Measurements from ENCODE around the gene SLC12A2. TPM values are rescaled to one million over a fixed set of nuclear protein-coding genes. Genes with fewer than 3 reads are reported as not detected.

The SLC12A2 gene
- total RNA-seq, 3 donors from 2014 or later (not counting 1 experiment from before 2014, with no cell fraction given): 14.3 to 18.1 (median 17.4) TPM

- no peak for TF ChIP-seq CTCF (IDR thresholded peaks at IDR 0.05)
- no peaks in the 10 kb centered on the region for H3K4me1 Mint-ChIP-seq
- Histone ChIP-seq H3K27me3 (ENCODE audit: control insufficient read depth, insufficient read depth, low read length) (no peaks in the 10 kb centered on the region), H3K27ac (ENCODE audit: low read length) (no peak overlapping the region), H3K36me3 (ENCODE audit: control insufficient read depth, insufficient read depth, low read length) (no peaks in the 10 kb centered on the region), H3K9me3 (ENCODE audit: control insufficient read depth, insufficient read depth, low read length) (no peaks in the 10 kb centered on the region), H3K4me1 (ENCODE audit: control insufficient read depth, insufficient read depth, low read length) (no peaks in the 10 kb centered on the region), H3K4me3 (ENCODE audit: low read length) (no peak overlapping the region)
- DNase-seq: no peak
- no peaks in the 10 kb centered on the region for H3K36me3 Mint-ChIP-seq
- H3K27ac Mint-ChIP-seq: no peak overlapping the region
- 86% methylated on average over 1 of the region's 1 CpG for WGBS (ENCODE audit: insufficient coverage)
- no peaks in the 10 kb centered on the region for H3K9me3 Mint-ChIP-seq
- no peak overlapping the region for H3K4me3 Mint-ChIP-seq
- H3K27me3 Mint-ChIP-seq (ENCODE audit: low read depth in 2 of 2): no peaks in the 10 kb centered on the region
- no peak for ATAC-seq
- intact Hi-C loops (cut with micrococcal nuclease): no loop called here
Measured at GRCh38 chr5:128195316-128195715, 111.8 kb downstream of the SLC12A2 start.

- DNase-seq (no peak), ATAC-seq (no peak)
- H3K4me1 Mint-ChIP-seq: peaks cover 0 to 3% of the 10 kb centered on the region in 2 donors
- H3K9me3 ChIP-seq (ENCODE audit: control insufficient read depth, insufficient read depth, low read length): no peaks in the 10 kb centered on the region
- intact Hi-C loops (cut with micrococcal nuclease): no loop called here
- WGBS (ENCODE audit: insufficient coverage): 100% methylated on average over 1 of the region's 2 CpGs
- H3K27ac Mint-ChIP-seq: no peak overlapping the region
- H3K27ac ChIP-seq (ENCODE audit: low read length): no peak overlapping the region
- no peaks in the 10 kb centered on the region for H3K9me3 Mint-ChIP-seq
- TF ChIP-seq CTCF (IDR thresholded peaks at IDR 0.05): no peak
- H3K4me3 Mint-ChIP-seq: no peak overlapping the region
- H3K27me3 ChIP-seq (ENCODE audit: control insufficient read depth, insufficient read depth, low read length): no peaks in the 10 kb centered on the region
- no peak overlapping the region for H3K4me3 ChIP-seq (ENCODE audit: low read length)
- H3K4me1 ChIP-seq (ENCODE audit: control insufficient read depth, insufficient read depth, low read length): peaks cover 2% of the 10 kb centered on the region
- no peaks in the 10 kb centered on the region for H3K27me3 Mint-ChIP-seq (ENCODE audit: low read depth in 2 of 2)
- no peaks in the 10 kb centered on the region for H3K36me3 ChIP-seq (ENCODE audit: control insufficient read depth, insufficient read depth, low read length)
- H3K36me3 Mint-ChIP-seq: no peaks in the 10 kb centered on the region
Measured at GRCh38 chr5:128196080-128196479, 112.5 kb downstream of the SLC12A2 start.

- no peak for TF ChIP-seq CTCF (IDR thresholded peaks at IDR 0.05)
- Mint-ChIP-seq H3K36me3 (no peaks in the 10 kb centered on the region), H3K9me3 (no peaks in the 10 kb centered on the region), H3K4me1 (peaks cover 6 to 9% of the 10 kb centered on the region in 2 donors), H3K27ac (no peak overlapping the region), H3K4me3 (no peak overlapping the region), H3K27me3 (ENCODE audit: low read depth in 2 of 2) (peaks cover 0 to 2% of the 10 kb centered on the region in 2 donors)
- Histone ChIP-seq H3K27me3 (ENCODE audit: control insufficient read depth, insufficient read depth, low read length) (no peaks in the 10 kb centered on the region), H3K4me1 (ENCODE audit: control insufficient read depth, insufficient read depth, low read length) (peaks cover 3% of the 10 kb centered on the region), H3K9me3 (ENCODE audit: control insufficient read depth, insufficient read depth, low read length) (no peaks in the 10 kb centered on the region), H3K4me3 (ENCODE audit: low read length) (no peak overlapping the region), H3K27ac (ENCODE audit: low read length) (no peak overlapping the region), H3K36me3 (ENCODE audit: control insufficient read depth, insufficient read depth, low read length) (no peaks in the 10 kb centered on the region)
- WGBS (ENCODE audit: insufficient coverage): 84% methylated on average over 3 of the region's 3 CpGs
- intact Hi-C loops (cut with micrococcal nuclease): no loop called here
- DNase-seq (peak in 1 of 2 donors; percentile 63), ATAC-seq (no peak)
Measured at GRCh38 chr5:128196791-128197190, 113.2 kb downstream of the SLC12A2 start.

GRCh38 chr5:128197896-128198522, 114.4 kb downstream of the SLC12A2 start:
- Histone ChIP-seq H3K4me1 (ENCODE audit: control insufficient read depth, insufficient read depth, low read length) (peaks cover 3% of the 10 kb centered on the region), H3K36me3 (ENCODE audit: control insufficient read depth, insufficient read depth, low read length) (no peaks in the 10 kb centered on the region), H3K27me3 (ENCODE audit: control insufficient read depth, insufficient read depth, low read length) (no peaks in the 10 kb centered on the region), H3K27ac (ENCODE audit: low read length) (no peak overlapping the region), H3K9me3 (ENCODE audit: control insufficient read depth, insufficient read depth, low read length) (no peaks in the 10 kb centered on the region), H3K4me3 (ENCODE audit: low read length) (no peak overlapping the region)
- Mint-ChIP-seq H3K27me3 (ENCODE audit: low read depth in 2 of 2) (peaks cover 2 to 7% of the 10 kb centered on the region in 2 donors), H3K36me3 (no peaks in the 10 kb centered on the region), H3K4me3 (no peak overlapping the region), H3K4me1 (peaks cover 6 to 9% of the 10 kb centered on the region in 2 donors), H3K9me3 (no peaks in the 10 kb centered on the region), H3K27ac (no peak overlapping the region)
- intact Hi-C loops (cut with micrococcal nuclease): no loop called here
- ATAC-seq (no peak), DNase-seq (peak in 1 of 2 donors; percentile 73)
- WGBS (ENCODE audit: insufficient coverage): 77% methylated on average over 4 of the region's 4 CpGs
- TF ChIP-seq CTCF (IDR thresholded peaks at IDR 0.05): no peak
